ENCODE measurements around the gene METTL27. TPM values are rescaled to one million over a fixed set of nuclear protein-coding genes. Genes with fewer than 3 reads are reported as not detected.
A peak's percentile ranks its signal among the peaks of the same experiment; 100 is the strongest.

METTL27 gene
- total RNA-seq, 1 donor from 2014 or later, result 0.26 TPM

DNA sequence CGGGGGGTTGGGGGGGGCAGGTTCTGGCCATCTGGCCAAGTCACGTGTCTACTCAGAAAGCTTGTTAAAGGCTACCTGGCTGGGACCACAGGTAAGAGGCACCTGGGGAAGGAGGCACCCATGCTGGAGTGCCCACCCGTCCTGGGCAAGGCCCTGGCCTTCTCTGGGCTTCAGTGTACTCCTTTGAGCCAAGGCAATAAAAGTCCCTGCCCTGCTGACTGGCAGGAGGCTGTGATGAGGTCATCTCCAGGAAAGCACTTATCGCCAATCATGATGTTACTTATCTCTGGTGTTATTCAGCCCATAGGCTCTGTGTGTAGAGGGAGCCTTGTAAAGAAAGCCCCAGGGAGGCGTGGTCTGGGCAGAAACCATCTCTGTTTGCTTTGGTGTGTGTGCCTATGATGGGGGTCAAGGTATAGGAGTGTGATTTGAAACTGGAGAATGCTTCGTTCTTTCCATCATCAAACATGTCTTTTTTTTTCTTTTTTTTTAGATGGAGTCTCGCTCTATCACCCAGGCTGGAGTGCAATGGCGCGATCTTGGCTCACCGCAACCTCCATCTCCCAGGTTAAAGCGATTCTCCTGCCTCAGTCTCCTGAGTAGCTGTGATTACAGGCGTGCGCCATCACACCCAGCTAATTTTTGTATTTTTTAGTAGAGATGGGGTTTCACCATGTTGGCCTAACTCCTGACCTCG is 14.1 kb downstream of the METTL27 start:
- DNase-seq (ENCODE audit: low read depth) (peak; percentile 78), FAIRE-seq (no peak)
- no peaks in the 10 kb centered on the region for H3K27me3 ChIP-seq (ENCODE audit: control insufficient read depth, insufficient read depth, low read length)
- no peak overlapping the region for H3K4me3 ChIP-seq (ENCODE audit: low read depth, low read length)
- H3K36me3 ChIP-seq (ENCODE audit: control insufficient read depth, insufficient read depth, low read length), result no peaks in the 10 kb centered on the region
- TF ChIP-seq, protein P1, sequence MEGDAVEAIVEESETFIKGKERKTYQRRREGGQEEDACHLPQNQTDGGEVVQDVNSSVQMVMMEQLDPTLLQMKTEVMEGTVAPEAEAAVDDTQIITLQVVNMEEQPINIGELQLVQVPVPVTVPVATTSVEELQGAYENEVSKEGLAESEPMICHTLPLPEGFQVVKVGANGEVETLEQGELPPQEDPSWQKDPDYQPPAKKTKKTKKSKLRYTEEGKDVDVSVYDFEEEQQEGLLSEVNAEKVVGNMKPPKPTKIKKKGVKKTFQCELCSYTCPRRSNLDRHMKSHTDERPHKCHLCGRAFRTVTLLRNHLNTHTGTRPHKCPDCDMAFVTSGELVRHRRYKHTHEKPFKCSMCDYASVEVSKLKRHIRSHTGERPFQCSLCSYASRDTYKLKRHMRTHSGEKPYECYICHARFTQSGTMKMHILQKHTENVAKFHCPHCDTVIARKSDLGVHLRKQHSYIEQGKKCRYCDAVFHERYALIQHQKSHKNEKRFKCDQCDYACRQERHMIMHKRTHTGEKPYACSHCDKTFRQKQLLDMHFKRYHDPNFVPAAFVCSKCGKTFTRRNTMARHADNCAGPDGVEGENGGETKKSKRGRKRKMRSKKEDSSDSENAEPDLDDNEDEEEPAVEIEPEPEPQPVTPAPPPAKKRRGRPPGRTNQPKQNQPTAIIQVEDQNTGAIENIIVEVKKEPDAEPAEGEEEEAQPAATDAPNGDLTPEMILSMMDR (IDR thresholded peaks at IDR 0.05; ENCODE audit: insufficient read depth, low read length, severe bottlenecking), result no peak

- no peaks in the 10 kb centered on the region for H3K27me3 ChIP-seq (ENCODE audit: control insufficient read depth, insufficient read depth, low read length)
- DNase-seq (ENCODE audit: low read depth), result no peak
- no peaks in the 10 kb centered on the region for H3K36me3 ChIP-seq (ENCODE audit: control insufficient read depth, insufficient read depth, low read length)
- no peak overlapping the region for H3K4me3 ChIP-seq (ENCODE audit: low read depth, low read length)
- no peak for FAIRE-seq
- TF ChIP-seq, protein P1 (IDR thresholded peaks at IDR 0.05; ENCODE audit: insufficient read depth, low read length, severe bottlenecking), result no peak
Observed at GRCh38 chr7:73827567-73828106, 14.7 kb downstream of the METTL27 start.

DNA sequence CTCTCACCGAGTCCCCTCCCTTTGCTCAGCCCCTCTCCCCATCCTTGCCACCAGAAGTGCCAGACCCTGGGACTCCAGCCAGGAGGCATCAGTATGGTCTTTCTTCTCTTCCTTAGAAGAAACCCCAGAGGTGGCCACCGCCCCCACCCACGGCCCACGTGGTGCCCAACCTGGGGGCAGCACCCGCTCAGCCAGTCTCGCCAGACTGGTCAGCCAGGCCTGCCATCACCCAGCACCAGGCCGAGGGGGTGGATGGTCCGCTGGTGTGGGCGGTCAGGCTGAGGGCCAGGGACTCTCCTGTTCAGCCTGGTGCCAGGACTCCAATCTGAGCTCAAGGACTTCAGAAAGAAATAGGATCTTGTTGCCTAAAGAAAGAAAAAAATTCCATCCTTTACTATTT is 17.3 kb downstream of the METTL27 start:
- H3K27me3 ChIP-seq (ENCODE audit: control insufficient read depth, insufficient read depth, low read length), result no peaks in the 10 kb centered on the region
- FAIRE-seq, result no peak
- no peak for DNase-seq (ENCODE audit: low read depth)
- H3K4me3 ChIP-seq (ENCODE audit: low read depth, low read length), result no peak overlapping the region
- TF ChIP-seq, protein P1 (IDR thresholded peaks at IDR 0.05; ENCODE audit: insufficient read depth, low read length, severe bottlenecking), result no peak
- no peaks in the 10 kb centered on the region for H3K36me3 ChIP-seq (ENCODE audit: control insufficient read depth, insufficient read depth, low read length)

GRCh38 chr7:73823873-73824592 is 18.3 kb downstream of the METTL27 start:
- FAIRE-seq (no peak), DNase-seq (ENCODE audit: low read depth) (no peak)
- H3K36me3 ChIP-seq (ENCODE audit: control insufficient read depth, insufficient read depth, low read length), result no peaks in the 10 kb centered on the region
- H3K4me3 ChIP-seq (ENCODE audit: low read depth, low read length), result no peak overlapping the region
- no peaks in the 10 kb centered on the region for H3K27me3 ChIP-seq (ENCODE audit: control insufficient read depth, insufficient read depth, low read length)
- TF ChIP-seq, protein P1 (IDR thresholded peaks at IDR 0.05; ENCODE audit: insufficient read depth, low read length, severe bottlenecking), result no peak

GRCh38 chr7:73823257-73823656 is 19.1 kb downstream of the METTL27 start:
- DNase-seq (ENCODE audit: low read depth) (no peak), FAIRE-seq (no peak)
- Histone ChIP-seq H3K4me3 (ENCODE audit: low read depth, low read length) (no peak overlapping the region), H3K36me3 (ENCODE audit: control insufficient read depth, insufficient read depth, low read length) (no peaks in the 10 kb centered on the region), H3K27me3 (ENCODE audit: control insufficient read depth, insufficient read depth, low read length) (no peaks in the 10 kb centered on the region)
- TF ChIP-seq, protein P1 (IDR thresholded peaks at IDR 0.05; ENCODE audit: insufficient read depth, low read length, severe bottlenecking), result no peak

Measured in bronchial epithelial cell (primary cell).